GM12891 (cell line): ENCODE data around the gene COQ2.

ENCODE experiments used
- PAX5 ChIP-seq: IDR thresholded peaks from 2 replicates; pipeline ENCODE4 v1.6.1; 2011; ENCODE audit warnings: low read length, moderate library complexity, mild to moderate bottlenecking; ENCODE audit not compliant: insufficient read depth, severe bottlenecking
- POLR2A ChIP-seq: IDR thresholded peaks from 2 replicates; pipeline ENCODE4 v1.6.1; 2011; ENCODE audit warnings: low read depth, low read length, control low read depth
- POLR2AphosphoS5 ChIP-seq: IDR thresholded peaks from 2 replicates; pipeline ENCODE4 v1.6.1; 2011; ENCODE audit warnings: low read depth, low read length, control low read depth
- TAF1 ChIP-seq: IDR thresholded peaks from 2 replicates; pipeline ENCODE4 v1.6.1; 2011; ENCODE audit warnings: low read depth, low read length, control low read depth

DNA sequence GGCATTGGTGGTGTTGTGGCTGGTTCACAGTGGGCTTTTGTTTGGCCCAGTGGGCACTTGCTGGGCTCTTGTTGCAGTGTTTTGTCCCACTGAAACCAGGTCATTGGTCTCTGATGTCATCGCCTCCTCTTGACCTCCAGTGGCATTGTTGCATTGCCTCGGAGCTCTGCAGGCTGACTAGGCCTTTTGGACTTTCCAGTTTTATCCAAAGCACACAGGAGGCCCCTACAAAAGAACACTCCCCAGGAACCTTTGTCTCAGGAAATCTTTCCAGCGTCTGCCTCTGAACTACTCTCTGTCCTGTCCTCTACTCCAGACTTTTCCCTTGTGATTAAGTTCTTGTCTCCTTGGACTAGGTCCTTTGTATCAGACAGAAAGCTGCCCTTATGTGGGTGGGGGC is 54.8 kb downstream of the COQ2 start:
- TF ChIP-seq POLR2A (no peak), POLR2AphosphoS5 (no peak), TAF1 (no peak), PAX5 (no peak)
